Measurements from ENCODE around the gene MED7.

The MED7 gene

GRCh38 chr5:157162919-157163510 is 20.4 kb upstream of the MED7 start:
- no peak for DNase-seq

- no peak for DNase-seq
These were observed 19.3 kb upstream of the MED7 start for GRCh38 chr5:157161996-157162395.

- DNase-seq, result peak; percentile 72
These were observed 17.3 kb upstream of the MED7 start for GRCh38 chr5:157160001-157160400.

- DNase-seq, result peak; percentile 67
These were observed 16.6 kb upstream of the MED7 start for GRCh38 chr5:157159209-157159751.

GRCh38 chr5:157157293-157157891 is 14.7 kb upstream of the MED7 start:
- no peak for DNase-seq

GRCh38 chr5:157155297-157155696 is 12.6 kb upstream of the MED7 start:
- no peak for DNase-seq

GRCh38 chr5:157150995-157151394 is 8.3 kb upstream of the MED7 start:
- no peak for DNase-seq

- peak; percentile 89 for DNase-seq
These were observed 6.3 kb upstream of the MED7 start for GRCh38 chr5:157148734-157149615.

GRCh38 chr5:157143127-157143971 is 684 bp upstream of the MED7 start:
- peak; percentile 70 for DNase-seq

- DNase-seq, result no peak
These were observed 5.0 kb downstream of the MED7 start for GRCh38 chr5:157137691-157138090.

- DNase-seq, result no peak
These were observed 10.4 kb downstream of the MED7 start for GRCh38 chr5:157132281-157132612.

GRCh38 chr5:157130925-157131324 is 11.7 kb downstream of the MED7 start:
- DNase-seq, result no peak

GRCh38 chr5:157121709-157122108 is 21.0 kb downstream of the MED7 start:
- DNase-seq, result no peak

GRCh38 chr5:157120102-157120501 is 22.6 kb downstream of the MED7 start:
- no peak for DNase-seq

GRCh38 chr5:157116483-157116954 is 26.1 kb downstream of the MED7 start:
- DNase-seq, result peak; percentile 53

- no peak for DNase-seq
These were observed 27.2 kb downstream of the MED7 start for GRCh38 chr5:157115502-157115901.

- no peak for DNase-seq
These were observed 27.7 kb downstream of the MED7 start for GRCh38 chr5:157115012-157115411.

- DNase-seq, result peak; percentile 39
These were observed 29.7 kb downstream of the MED7 start for GRCh38 chr5:157113002-157113401.

- peak; percentile 75 for DNase-seq
These were observed 32.9 kb downstream of the MED7 start for GRCh38 chr5:157109744-157110143.

GRCh38 chr5:157108976-157109375 is 33.7 kb downstream of the MED7 start, which contains the start of gene HAVCR2:
Gene HAVCR2 (minus strand): TSS chr5:157109044. CDS start chr5:157108983, 61 bp downstream.
- DNase-seq, result peak; percentile 88

- no peak for DNase-seq
These were observed 35.2 kb downstream of the MED7 start for GRCh38 chr5:157107508-157107907.

- peak; percentile 76 for DNase-seq
These were observed 35.8 kb downstream of the MED7 start for GRCh38 chr5:157106630-157107461.

Measured in activated CD4-positive, alpha-beta T cell treated with anti-CD3 and anti-CD28 coated beads, Interleukin-10, Interleukin-2, amounts not matched to agents 100 ng/mL and 50 ng/mL, durations not matched to agents 16 hours and 8 hours (primary cell).